NCI-H2107 (cell line): Measurements from ENCODE around the gene MRPL39.

Source experiments
- DNase-seq: peaks from one replicate; lab custom pipeline; 2025; lab: John Stamatoyannopoulos, UW

The MRPL39 gene

DNA sequence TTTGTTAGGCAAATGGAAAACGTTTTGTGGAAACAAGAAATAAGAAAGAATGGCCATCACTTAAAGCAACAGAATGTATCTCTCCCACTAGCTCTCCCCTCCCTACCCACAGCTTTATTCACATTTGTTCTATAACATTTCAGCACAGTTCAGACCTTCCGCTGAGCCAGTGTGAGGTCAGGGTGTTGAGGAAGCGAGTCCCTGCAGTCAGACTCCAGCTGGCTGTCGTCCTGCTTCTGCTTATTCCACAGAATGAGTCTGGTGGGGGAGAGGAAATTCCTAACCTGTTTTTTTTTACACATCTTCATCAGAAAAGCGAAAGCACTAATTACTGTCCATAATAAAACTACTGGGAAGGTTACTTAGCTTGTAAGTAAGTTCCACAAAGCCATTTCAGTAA, 39.0 kb downstream of the MRPL39 start:
- no peak for DNase-seq

DNA sequence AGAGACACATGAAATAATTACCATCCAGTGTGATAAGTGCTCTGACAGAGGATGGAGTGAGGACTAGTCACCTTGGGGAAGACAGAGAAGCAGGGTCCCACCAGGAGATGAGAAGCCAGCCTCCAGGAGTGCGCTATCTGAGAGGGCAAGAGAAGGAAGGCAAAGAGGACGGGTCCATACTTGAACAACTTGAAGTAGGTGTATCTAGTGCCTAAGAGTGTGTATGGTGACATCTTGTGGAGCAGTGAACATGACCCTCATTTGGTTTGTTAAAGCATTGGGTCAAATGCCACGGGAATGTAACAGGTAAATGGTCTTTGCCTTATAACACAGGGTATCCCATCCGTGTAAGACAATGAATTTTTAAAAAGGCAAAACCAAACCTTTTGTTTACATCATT, 39.8 kb downstream of the MRPL39 start:
- no peak for DNase-seq

DNA sequence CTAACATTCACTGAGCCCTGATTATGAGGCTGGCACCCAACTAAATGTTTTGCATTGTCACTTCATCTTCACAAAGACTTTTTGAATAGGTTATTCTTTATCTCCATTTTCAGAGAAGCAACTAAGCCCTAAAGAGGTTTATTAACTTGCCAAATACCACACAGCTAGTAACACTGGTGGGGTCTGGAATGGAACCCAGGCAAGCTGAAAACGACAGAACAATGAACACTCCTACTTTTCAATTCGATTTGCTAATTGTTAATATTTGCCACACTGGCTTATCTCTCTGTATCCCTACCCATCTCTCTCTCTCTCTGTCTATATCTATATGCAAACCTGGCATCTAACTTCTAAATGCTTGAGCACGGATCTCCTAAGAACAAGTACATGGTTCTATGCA, 40.6 kb downstream of the MRPL39 start:
- no peak for DNase-seq

DNA sequence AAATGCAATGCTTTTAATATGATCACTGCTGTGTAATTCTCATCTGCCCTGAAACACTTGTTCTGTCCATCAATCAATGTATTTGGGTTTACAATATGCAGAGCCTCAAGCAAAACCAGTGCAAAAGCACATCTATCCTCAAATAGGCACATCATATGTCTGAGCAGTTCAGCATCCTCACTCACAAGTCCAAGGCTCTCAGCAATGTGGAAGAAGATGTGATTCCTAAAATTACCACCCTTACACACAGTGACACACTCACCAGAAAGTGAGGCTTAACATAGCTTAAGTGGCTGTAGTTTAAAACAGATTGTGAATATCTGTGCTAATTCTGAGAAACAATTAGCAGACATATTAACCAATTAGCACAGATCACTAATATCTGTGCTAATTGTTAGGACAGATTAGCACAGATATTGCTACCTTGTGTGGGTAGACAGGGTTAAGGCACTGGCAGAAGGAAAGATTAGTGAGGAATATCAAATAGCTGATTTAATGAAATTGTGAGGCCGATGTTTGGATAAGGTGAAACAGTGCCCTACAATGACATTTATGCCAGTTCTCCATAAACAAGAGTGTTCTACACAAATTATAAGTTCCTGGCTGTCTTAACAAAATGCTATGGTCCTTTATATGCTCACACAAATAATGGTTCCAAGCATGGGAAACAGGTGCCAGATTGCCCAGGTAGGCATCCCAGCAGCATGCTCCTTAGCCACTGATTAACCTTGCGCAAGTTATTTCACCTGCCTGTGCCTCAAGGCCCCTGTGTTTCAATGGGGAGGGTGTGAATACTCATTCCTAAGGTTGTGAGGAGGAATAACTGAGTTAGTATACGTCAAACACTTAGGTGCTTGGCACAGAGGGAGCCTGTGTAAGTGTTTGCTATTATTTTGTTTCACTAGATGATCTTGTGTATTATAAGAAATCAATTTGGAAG, 41.7 kb downstream of the MRPL39 start:
- DNase-seq: no peak

DNA sequence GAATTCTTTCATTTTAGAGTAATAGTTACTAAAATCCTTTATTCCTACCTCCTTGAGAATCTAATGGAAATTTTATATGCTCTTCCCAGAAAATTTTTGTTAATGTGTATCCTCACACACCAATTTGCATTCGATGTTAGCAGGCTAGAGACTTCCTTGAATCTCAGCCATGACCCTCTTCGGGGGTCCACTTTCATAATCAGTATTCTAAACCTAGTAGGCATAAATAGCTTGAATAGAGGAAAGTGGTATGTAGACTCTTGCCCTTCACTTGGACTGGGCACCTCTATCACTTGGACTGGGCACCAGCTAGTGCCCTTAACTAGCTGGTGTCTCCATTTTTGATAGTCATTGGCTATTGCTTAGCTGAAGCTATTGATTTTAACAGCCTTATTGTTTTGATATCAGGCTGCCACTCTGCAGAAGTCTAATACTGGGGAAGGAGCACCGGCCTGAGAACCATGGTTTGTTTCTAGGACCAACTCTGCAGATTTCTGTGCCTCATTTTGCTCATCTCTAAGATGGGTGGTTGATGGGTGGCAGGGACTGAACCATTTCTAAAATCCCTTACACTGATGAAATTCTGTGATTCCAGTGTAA, 42.8 kb downstream of the MRPL39 start:
- no peak for DNase-seq

DNA sequence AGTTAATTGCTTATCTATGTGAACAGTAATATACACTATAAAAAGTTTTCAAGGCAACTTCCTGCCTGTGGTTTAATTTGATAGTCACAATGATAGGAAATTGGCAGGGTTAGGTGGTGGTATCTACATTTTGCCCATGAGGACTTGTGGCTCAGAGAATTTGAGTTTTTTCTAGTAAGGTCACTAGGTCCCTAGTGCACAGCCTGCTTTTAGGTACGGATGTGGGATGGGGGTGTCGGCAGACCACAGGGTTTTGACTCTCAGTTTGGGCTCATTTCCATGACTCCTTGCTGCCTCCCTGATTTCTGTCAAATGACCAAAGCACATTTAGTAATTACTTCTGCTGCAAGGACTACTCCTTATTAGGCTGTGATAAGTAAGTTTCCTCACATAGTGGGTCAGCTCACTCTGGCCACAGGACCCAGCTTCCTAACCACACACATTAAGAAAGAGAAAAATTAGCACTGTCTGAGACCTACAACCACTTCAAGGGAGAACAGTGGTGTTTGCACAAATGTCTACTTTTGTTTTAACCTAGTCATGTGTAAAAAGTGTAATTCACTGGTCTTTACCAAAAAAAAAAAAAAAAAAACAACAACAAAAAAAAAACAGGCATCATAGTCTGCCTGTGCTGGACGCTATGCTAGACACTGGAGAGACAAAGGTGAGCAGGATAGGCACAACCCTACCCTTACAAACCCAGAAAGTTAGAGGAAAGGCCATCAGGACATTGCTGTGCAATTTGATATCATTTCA, 43.7 kb downstream of the MRPL39 start:
- no peak for DNase-seq

DNA sequence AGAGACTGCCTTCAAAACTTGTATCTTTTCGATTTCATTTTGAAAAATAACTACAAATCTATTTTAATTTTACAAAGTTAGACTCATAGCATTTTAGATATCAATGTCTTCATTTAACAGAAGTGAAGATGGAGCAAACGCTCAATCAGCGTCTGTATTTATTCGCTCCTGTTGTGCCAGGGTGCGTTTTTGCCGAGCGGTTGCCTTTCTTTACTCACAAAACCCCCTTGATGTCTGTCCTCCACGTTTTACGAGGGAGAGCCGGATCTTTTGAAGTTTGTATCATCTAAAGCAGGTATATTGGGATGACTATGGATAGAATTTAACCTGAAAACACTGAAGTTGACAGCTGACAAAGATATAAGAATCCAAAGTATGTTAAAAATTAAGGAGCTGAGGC, 44.6 kb downstream of the MRPL39 start:
- DNase-seq: no peak

DNA sequence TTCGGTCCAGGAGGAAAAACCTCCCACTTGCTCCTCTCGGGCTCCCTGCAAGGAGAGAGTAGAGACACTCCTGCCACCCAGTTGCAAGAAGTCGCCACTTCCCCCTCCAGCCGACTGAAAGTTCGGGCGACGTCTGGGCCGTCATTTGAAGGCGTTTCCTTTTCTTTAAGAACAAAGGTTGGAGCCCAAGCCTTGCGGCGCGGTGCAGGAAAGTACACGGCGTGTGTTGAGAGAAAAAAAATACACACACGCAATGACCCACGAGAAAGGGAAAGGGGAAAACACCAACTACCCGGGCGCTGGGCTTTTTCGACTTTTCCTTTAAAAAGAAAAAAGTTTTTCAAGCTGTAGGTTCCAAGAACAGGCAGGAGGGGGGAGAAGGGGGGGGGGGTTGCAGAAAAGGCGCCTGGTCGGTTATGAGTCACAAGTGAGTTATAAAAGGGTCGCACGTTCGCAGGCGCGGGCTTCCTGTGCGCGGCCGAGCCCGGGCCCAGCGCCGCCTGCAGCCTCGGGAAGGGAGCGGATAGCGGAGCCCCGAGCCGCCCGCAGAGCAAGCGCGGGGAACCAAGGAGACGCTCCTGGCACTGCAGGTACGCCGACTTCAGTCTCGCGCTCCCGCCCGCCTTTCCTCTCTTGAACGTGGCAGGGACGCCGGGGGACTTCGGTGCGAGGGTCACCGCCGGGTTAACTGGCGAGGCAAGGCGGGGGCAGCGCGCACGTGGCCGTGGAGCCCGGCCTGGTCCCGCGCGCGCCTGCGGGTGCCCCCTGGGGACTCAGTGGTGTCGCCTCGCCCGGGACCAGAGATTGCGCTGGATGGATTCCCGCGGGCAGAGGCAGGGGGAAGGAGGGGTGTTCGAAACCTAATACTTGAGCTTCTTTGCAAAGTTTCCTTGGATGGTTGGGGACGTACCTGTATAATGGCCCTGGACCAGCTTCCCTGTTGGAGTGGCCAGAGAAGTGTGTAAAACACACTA, 45.3 kb downstream of the MRPL39 start:
- DNase-seq: no peak

DNA sequence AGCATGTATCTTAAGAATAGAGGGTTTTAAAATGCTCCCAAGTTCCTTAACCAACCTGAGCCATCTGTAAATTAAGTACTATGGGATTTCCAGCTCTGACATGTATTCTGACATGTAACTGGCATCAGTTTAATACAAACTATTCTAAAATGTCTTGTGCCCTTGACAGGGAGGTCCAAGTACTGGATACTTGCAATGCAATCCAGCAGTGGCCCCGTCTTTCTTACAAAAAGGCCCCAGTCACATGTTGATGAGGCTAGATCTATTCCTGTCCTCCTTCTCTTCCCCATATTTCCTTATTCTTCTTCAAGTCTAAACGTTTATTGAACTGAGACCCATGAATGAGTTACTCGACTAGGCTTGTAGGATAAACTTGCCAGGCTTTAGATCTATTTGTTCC, 46.4 kb downstream of the MRPL39 start:
- no peak for DNase-seq

DNA sequence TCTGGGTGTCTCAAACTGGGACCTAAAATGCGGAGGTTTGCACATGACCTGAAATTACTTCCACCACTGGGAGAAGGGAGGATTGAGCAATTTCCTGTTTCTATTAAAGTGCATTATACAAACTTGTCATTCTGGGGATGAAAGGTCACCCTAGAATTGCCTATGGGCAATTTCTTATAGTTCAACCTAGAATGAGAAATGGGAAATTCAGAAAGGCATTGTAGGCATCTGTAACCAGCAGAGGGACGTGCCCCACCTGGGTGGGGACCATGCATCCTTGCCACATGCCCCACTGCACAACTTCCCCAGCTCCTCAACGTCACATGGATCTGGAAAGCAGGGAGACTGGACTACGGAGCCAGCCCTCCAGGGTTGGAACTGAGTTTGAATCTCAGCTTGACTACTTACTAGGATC, 47.0 kb downstream of the MRPL39 start:
- DNase-seq: no peak

DNA sequence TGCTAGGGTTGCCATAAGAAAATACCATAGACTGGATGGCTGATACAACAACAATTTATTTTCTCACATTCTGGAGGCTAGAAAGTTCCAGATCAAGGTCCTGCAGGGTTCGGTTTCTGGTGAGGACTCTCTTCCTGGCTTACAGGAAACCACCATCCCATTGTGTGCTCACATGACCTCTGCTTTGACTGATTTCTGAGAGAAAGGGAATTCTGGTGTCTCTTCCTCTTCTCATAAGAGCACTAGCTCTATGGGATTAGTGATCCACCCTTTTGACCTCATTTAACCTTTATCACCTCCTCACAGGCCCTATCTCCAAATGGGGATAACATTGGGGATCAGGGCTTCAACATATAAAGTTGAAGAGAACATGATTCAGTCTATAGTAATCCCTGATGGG, 47.5 kb downstream of the MRPL39 start:
- DNase-seq: no peak

DNA sequence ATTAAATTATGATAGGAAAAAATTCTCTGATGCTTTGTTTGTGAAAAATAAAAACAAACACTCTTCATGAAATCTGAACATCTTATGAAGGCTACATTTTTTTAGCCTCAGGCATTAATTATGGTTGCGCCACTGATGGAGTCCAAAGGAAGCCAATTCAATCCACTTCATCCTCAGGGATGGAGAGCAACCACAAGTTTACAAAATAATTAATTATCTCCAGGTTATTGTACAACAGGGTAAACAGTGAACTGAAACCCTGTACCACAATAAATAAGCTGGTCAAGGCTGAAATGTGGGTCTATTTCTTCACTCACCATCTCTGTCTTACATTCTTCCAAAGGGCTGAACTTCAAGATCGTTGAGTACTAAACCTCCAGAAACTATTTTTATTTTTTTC, 49.2 kb downstream of the MRPL39 start:
- no peak for DNase-seq

DNA sequence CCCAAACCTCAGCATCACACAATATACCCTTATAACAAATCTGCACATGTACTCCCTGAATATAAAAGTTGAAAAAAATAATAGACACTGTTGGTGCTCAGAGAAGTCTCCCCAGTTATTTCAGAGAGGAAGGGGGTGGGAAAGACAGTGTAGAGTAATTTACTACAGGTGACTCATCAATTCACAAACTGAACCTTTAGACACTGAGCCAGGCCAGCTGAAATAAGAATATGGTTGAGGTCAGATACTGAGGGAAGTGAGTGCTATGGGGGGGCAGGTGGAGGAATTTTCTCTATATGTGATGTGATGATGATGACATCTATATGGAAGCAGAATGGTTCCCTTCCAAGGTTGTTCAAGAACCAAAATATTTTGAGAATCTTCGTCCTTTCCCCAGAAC, 50.1 kb downstream of the MRPL39 start:
- DNase-seq: no peak

DNA sequence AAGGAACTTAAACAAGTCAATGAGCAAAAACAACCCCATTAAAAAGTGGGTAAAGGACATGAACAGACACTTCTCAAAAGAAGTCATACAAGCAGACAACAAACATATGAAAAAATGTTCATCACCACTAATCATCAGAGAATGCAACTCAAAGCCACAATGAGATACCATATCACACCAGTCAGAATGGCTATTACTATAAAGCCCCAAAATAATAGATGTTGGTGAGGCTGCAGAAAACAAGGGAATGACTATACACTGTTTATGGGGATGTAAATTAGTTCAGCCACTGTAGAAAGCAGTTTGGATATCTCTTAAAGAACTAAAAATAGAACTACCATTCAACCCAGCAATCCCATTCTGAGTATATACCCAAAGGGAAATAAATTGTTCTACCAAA, 51.2 kb downstream of the MRPL39 start:
- no peak for DNase-seq

DNA sequence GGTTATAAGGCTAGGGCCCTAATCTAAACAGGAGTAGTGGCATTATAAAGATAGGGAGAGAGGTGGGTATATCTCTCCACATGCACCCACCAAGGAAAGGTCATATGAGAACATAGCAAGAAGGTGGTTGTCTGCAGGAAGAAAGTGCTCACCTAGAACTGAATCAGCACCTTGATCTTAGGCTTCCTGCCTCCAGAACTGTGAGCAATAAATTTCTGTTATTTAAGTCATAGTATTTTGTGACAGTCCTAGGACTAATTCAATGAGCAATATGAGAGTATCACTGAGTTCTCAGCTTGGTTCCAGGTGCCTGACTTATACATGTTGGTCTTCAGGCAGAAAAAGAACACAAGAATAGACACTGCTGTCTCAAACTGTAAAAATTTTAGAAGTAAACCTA, 51.8 kb downstream of the MRPL39 start:
- DNase-seq: no peak

DNA sequence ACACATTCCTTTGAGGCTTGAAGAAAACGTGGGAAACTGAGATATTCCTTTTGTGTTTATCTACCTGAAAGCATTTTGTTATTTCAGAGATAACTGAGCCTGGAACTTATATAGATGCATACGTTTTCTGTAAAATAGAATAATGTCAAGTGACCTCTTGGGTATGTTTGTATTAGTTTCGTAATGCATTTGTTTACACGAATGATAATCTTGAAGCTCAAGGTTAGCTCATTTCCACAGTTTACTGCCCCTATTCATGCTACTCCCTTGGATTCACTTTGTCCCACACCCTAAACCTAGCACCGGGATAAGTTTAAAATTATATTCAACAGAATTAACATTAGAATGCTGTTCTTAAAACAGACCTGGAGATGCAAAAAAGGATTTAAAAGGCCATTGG, 54.4 kb downstream of the MRPL39 start:
- DNase-seq: no peak

DNA sequence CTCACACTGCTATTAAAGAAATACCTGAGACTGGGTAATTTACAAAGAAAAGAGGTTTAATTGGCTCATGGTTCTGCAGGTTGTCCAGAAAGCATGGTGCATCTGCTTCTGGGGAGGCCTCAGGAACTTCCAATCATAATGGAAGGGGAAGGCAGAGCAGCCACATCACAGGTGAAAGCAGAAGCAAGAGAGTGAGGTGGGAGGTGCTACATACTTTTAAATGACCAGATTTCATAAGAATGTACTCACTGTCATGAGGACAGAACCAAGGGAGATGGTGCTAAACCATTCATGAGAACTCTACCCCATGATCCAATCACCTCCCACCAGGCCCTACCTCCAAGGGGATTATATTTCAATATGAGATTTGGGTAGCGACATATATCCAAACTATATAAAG, 55.7 kb downstream of the MRPL39 start:
- DNase-seq: no peak

DNA sequence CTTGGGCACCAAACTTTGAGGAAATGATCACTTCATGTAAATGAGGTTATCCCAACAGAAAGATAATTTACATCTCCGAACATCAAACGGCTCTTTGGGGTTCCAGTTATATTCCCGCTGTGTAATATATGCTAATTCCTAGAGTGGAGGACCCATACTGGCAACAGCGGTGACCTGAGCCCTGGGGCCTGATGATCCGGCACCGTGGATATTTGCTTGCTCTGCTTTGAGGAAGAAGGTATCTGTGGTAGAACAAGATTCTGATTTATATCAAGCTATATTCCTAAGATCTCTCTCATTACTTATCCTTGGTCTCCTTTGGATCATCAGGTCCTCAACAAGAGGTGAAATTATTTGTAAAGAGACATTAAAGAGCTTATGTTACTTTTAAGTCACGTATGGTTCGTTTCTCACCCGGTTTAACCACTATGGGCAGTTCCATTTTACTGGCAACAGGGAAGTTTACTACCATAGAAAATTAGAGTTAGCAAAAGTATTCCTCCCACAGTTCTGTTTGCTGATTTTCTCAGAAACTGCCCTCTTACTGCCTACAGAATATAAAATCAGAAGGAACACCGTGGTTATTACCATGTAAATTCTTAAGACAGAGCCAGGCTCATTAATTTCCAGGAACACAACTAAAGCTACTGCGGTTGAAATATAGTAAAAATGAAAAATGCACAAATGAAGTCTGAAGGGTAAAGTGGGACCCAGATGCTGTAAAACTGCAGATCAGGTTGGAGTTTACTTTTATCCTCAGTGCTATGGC, 56.7 kb downstream of the MRPL39 start:
- DNase-seq: no peak

DNA sequence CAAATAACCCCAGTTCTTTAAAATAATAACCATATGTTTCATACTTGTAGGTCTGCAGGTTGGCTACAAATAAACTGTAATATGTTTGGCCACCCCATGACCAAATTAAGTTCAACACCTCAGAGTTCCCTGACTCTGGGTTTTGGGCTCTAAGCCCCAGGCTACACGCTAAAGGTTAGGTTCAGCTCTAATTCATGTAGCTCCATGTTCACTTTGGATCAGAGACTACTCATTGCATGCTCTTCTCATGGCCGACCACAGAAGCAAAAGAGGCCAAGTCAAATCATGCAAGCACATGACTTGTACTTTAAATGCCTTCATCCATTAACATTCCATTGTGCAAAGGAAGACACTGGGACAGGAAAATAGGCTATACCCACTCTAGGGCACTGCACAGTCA, 66.2 kb downstream of the MRPL39 start:
- DNase-seq: no peak

DNA sequence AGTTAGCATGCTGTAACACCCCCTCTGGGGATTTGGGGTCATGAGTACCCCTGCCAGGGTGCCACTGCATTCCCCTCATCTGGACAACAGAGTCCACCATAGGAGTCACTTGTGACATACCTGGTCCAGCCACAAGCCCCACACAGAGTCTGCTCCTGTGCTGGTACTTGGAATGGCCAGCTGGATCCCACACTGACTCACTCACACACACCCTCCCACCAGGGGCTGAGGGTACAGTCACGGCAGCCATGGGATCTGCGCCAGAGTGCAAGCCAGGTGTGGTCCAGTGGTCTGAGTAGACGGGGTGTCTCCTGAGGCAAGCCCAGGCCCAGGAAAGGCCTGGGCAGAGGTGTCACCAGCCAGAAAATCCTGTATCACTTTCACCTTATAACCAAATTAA, 67.7 kb downstream of the MRPL39 start:
- no peak for DNase-seq

DNA sequence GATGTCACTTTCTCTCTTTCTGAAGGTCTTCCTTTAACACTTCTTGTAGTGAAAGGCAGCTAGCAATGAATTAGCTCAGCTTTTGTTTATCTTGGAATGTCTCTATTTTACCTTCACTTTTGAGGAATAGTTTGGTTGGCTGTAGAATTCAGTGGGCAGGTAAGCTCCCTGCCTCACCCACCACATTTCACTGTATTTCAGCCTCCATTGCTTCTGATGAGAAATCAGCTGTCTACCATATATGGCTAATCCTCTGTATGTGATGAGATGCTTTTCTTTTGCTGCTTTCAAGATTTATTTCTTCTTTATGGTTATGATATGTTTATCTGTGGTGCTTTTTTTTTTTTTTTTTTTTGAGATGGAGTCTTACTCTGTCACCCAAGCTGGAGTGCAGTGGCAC, 70.1 kb downstream of the MRPL39 start:
- no peak for DNase-seq
